Activated CD4-positive, alpha-beta T cell treated with anti-CD3 and anti-CD28 coated beads, Interleukin-2, Interleukin-4, amounts not matched to agents 100 ng/mL and 50 ng/mL, durations not matched to agents 16 hours and 8 hours (primary cell): ENCODE results near the gene ALB.

ENCODE experiments used
- DNase-seq: peaks from one replicate; pipeline ENCODE4 v3.0.0-alpha.2; 2020; ENCODE audit warnings: low spot score

ALB gene

DNA sequence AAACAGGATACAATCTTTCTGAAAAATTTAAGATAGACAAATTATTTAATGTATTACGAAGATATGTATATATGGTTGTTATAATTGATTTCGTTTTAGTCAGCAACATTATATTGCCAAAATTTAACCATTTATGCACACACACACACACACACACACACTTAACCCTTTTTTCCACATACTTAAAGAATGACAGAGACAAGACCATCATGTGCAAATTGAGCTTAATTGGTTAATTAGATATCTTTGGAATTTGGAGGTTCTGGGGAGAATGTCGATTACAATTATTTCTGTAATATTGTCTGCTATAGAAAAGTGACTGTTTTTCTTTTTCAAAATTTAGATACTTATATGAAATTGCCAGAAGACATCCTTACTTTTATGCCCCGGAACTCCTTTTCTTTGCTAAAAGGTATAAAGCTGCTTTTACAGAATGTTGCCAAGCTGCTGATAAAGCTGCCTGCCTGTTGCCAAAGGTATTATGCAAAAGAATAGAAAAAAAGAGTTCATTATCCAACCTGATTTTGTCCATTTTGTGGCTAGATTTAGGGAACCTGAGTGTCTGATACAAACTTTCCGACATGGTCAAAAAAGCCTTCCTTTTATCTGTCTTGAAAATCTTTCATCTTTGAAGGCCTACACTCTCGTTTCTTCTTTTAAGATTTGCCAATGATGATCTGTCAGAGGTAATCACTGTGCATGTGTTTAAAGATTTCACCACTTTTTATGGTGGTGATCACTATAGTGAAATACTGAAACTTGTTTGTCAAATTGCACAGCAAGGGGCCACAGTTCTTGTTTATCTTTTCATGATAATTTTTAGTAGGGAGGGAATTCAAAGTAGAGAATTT, 5.2 kb downstream of the ALB start:
- DNase-seq: no peak

DNA sequence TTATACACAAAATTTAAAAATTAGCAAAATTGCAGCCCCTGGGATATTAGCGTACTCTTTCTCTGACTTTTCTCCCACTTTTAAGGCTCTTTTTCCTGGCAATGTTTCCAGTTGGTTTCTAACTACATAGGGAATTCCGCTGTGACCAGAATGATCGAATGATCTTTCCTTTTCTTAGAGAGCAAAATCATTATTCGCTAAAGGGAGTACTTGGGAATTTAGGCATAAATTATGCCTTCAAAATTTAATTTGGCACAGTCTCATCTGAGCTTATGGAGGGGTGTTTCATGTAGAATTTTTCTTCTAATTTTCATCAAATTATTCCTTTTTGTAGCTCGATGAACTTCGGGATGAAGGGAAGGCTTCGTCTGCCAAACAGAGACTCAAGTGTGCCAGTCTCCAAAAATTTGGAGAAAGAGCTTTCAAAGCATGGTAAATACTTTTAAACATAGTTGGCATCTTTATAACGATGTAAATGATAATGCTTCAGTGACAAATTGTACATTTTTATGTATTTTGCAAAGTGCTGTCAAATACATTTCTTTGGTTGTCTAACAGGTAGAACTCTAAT, 6.0 kb downstream of the ALB start:
- DNase-seq: no peak

DNA sequence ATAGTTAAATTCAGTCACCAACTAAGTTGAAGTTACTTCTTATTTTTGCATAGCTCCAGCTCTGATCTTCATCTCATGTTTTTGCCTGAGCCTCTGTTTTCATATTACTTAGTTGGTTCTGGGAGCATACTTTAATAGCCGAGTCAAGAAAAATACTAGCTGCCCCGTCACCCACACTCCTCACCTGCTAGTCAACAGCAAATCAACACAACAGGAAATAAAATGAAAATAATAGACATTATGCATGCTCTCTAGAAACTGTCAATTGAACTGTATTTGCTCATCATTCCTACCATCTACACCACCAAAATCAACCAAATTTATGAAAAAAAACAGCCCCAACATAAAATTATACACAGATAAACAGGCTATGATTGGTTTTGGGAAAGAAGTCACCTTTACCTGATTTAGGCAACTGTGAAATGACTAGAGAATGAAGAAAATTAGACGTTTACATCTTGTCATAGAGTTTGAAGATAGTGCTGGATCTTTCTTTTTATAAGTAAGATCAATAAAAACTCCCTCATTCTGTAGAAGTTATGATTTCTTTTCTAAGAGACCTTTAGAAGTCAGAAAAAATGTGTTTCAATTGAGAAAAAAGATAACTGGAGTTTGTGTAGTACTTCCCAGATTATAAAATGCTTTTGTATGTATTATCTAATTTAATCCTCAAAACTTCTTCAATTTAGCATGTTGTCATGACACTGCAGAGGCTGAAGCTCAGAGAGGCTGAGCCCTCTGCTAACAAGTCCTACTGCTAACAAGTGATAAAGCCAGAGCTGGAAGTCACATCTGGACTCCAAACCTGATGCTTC, 7.0 kb downstream of the ALB start:
- DNase-seq: no peak

DNA sequence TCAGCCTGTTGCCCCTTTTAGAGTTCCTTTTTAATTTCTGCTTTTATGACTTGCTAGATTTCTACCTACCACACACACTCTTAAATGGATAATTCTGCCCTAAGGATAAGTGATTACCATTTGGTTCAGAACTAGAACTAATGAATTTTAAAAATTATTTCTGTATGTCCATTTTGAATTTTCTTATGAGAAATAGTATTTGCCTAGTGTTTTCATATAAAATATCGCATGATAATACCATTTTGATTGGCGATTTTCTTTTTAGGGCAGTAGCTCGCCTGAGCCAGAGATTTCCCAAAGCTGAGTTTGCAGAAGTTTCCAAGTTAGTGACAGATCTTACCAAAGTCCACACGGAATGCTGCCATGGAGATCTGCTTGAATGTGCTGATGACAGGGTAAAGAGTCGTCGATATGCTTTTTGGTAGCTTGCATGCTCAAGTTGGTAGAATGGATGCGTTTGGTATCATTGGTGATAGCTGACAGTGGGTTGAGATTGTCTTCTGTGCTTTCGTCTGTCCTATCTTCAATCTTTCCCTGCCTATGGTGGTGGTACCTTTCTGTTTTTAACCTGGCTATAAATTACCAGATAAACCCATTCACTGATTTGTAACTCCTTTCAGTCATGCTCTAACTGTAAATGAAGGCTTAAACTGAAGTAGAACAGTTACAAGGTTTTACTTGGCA, 7.8 kb downstream of the ALB start:
- DNase-seq: no peak

DNA sequence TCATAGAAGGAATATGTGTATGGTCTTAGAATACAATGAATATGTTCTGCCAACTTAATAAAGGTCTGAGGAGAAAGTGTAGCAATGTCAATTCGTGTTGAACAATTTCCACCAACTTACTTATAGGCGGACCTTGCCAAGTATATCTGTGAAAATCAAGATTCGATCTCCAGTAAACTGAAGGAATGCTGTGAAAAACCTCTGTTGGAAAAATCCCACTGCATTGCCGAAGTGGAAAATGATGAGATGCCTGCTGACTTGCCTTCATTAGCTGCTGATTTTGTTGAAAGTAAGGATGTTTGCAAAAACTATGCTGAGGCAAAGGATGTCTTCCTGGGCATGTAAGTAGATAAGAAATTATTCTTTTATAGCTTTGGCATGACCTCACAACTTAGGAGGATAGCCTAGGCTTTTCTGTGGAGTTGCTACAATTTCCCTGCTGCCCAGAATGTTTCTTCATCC, 9.2 kb downstream of the ALB start:
- no peak for DNase-seq

DNA sequence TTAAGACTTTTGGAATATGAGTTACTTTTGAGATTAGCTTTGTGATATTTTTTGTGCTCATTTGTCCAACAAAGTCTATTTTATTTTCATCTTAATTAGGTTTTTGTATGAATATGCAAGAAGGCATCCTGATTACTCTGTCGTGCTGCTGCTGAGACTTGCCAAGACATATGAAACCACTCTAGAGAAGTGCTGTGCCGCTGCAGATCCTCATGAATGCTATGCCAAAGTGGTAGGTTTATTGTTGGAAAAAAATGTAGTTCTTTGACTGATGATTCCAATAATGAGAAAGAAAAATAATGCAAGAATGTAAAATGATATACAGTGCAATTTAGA, 10.8 kb downstream of the ALB start:
- no peak for DNase-seq

DNA sequence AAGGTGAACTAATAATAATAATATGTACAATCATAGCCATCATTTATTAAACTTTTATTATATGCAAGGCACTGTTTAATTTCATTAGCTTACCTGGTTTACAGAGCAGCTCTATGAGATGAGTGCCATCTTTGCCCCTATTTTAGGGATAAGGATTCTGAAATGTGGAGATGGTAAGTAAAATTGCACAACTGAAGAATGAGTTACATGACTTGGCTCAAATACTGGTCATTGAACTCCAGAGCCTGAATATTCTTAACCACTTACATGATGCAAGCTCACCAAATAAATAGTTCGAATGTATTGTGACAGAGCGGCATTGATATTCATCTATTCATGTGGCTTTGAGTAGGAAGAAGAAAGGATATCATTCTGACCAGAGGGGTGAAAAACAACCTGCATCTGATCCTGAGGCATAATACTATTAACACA, 11.7 kb downstream of the ALB start:
- no peak for DNase-seq

DNA sequence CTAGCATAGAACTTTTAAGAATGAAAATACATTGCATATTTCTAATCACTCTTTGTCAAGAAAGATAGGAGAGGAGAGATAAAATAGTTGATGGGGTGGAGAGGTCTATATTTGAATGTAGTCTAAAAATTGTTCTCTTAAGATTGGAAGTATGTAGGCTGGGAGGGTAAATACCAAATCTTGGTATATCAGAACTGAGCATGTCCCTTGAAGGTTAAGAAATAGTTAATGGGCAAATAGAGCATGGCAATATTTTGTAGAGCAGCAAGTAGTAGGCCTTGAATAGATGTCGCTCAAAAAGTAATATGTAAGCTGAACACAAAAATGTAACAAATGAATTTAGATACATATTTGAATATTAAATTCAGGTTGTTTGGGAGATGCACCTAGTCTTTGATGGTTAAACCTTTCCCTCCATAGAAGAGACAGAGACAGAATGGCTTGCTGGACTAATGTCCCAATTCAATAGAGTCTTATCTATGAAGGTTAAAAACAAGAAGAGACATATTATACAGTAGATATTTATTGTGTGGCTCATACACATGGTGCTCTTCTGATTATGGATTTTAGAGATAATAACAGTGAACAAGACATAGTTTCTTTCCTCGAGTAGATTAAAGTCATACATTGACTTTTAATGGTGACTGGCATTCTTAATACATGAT, 12.5 kb downstream of the ALB start:
- no peak for DNase-seq

DNA sequence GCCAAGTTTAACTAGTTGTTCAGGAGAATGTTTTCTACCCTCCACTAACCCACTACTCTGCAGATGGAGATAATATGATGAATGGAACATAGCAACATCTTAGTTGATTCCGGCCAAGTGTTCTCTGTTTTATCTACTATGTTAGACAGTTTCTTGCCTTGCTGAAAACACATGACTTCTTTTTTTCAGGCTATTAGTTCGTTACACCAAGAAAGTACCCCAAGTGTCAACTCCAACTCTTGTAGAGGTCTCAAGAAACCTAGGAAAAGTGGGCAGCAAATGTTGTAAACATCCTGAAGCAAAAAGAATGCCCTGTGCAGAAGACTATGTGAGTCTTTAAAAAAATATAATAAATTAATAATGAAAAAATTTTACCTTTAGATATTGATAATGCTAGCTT, 13.3 kb downstream of the ALB start:
- no peak for DNase-seq

DNA sequence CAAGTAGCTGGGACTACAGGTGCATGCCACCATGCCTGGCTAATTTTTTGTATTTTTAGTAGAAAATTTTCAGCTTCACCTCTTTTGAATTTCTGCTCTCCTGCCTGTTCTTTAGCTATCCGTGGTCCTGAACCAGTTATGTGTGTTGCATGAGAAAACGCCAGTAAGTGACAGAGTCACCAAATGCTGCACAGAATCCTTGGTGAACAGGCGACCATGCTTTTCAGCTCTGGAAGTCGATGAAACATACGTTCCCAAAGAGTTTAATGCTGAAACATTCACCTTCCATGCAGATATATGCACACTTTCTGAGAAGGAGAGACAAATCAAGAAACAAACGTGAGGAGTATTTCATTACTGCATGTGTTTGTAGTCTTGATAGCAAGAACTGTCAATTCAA, 13.9 kb downstream of the ALB start:
- no peak for DNase-seq

DNA sequence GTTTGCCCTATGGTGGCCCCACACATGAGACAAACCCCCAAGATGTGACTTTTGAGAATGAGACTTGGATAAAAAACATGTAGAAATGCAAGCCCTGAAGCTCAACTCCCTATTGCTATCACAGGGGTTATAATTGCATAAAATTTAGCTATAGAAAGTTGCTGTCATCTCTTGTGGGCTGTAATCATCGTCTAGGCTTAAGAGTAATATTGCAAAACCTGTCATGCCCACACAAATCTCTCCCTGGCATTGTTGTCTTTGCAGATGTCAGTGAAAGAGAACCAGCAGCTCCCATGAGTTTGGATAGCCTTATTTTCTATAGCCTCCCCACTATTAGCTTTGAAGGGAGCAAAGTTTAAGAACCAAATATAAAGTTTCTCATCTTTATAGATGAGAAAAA, 14.6 kb downstream of the ALB start:
- no peak for DNase-seq

DNA sequence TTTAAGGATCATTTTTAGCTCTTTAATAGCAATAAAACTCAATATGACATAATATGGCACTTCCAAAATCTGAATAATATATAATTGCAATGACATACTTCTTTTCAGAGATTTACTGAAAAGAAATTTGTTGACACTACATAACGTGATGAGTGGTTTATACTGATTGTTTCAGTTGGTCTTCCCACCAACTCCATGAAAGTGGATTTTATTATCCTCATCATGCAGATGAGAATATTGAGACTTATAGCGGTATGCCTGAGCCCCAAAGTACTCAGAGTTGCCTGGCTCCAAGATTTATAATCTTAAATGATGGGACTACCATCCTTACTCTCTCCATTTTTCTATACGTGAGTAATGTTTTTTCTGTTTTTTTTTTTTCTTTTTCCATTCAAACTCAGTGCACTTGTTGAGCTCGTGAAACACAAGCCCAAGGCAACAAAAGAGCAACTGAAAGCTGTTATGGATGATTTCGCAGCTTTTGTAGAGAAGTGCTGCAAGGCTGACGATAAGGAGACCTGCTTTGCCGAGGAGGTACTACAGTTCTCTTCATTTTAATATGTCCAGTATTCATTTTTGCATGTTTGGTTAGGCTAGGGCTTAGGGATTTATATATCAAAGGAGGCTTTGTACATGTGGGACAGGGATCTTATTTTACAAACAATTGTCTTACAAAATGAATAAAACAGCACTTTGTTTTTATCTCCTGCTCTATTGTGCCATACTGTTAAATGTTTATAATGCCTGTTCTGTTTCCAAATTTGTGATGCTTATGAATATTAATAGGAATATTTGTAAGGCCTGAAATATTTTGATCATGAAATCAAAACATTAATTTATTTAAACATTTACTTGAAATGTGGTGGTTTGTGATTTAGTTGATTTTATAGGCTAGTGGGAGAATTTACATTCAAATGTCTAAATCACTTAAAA, 15.3 kb downstream of the ALB start:
- DNase-seq: no peak

DNA sequence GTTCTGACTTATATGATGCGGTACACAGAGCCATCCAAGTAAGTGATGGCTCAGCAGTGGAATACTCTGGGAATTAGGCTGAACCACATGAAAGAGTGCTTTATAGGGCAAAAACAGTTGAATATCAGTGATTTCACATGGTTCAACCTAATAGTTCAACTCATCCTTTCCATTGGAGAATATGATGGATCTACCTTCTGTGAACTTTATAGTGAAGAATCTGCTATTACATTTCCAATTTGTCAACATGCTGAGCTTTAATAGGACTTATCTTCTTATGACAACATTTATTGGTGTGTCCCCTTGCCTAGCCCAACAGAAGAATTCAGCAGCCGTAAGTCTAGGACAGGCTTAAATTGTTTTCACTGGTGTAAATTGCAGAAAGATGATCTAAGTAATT, 16.5 kb downstream of the ALB start:
- no peak for DNase-seq

DNA sequence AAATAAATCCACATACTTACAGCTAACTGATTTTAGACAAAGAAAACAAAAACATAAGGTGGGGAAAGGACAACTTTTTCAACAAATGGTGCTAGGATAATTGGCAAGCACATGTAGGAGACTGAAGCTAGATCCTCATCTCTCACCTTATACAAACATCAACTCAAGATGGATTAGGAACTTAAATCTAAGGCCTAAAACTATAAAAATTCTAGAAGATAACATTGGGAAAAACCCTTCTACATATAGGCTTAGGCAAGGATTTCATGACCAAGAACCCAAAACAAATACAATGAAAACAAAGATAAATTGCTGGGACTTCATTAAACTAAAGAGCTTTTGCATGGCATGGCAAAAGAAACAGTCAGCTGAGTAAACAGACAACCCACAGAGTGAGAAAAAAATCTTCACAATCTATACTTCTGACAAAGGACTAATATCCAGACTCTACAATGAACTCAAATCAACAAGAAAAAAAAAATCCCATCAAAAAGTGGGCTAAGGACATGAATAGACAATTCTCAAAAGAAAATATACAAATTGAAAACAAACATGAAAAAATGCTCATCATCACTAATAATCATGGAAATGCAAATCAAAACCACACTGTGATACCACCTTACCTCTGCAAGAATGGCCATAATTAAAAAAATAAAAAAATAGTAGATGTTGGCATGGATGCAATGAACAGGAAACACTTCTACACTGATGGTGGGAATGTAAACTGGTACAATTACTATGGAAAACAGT, 17.8 kb downstream of the ALB start:
- DNase-seq: no peak

DNA sequence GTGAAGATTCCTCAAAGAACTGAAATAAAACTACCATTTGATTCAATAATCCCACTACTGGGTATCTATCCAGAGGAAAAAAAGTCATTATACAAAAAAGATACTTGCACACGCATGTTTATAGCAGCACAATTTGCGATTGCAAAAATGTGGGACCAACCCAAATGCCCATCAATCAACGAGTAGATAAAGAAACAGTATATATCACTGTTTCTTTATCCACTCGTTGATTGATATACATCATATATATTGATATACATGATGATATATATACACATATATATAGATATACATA, 18.3 kb downstream of the ALB start:
- no peak for DNase-seq

DNA sequence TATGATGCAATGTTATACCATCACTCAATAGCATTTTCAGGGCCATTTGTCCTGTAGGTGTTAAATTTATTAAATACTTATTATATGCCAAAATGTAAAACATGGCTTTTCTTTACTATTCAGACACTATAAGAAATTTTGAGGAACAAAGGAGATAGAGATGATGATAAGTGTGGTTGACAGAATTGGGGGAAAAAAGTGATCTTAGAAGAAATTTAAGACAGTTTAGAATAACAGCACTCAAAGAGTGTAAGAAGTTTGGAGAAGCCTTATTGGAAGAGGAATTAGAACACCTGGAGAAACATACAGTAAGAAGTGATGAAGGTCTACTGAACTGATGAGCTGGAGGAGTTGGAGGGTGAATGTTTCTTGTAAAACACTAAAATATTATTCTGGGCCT, 19.1 kb downstream of the ALB start:
- DNase-seq: no peak

DNA sequence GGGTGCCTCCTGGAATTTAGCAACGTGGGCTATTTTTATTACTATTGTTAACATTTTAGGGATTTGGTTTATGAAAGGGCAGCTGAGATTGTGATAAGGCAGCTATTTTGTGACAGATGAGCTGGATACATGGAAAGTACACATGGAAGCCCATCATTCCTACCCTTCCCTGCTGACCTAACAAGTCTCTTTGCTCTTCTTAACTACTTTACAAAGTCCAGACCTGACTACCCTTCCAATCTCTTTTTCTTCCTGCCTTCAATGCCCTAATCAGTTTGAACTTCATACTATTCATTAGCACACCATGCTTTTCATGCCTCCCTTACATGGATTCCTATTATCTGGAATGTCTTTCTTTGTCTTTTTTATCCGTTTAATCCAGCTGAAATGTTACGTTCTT, 22.6 kb downstream of the ALB start:
- DNase-seq: no peak

DNA sequence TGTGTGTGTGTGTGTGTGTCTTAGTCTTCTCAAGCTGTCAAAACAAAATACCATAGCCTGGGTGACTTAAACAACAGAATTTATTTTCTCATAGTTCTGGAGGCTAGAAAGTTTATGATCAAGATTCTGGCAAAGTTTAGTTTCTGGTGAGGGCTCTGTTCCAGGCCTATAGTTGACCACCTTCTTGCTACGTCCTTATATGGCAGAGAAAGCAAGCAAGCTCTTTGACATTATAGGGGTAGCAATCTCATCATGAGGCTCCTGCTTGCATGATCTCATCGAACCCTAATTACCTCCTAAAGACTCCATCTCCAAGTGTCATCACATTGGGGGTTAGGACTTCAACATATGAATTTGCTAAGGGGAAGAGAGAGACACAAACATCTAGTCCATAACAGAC, 25.0 kb downstream of the ALB start:
- DNase-seq: no peak

DNA sequence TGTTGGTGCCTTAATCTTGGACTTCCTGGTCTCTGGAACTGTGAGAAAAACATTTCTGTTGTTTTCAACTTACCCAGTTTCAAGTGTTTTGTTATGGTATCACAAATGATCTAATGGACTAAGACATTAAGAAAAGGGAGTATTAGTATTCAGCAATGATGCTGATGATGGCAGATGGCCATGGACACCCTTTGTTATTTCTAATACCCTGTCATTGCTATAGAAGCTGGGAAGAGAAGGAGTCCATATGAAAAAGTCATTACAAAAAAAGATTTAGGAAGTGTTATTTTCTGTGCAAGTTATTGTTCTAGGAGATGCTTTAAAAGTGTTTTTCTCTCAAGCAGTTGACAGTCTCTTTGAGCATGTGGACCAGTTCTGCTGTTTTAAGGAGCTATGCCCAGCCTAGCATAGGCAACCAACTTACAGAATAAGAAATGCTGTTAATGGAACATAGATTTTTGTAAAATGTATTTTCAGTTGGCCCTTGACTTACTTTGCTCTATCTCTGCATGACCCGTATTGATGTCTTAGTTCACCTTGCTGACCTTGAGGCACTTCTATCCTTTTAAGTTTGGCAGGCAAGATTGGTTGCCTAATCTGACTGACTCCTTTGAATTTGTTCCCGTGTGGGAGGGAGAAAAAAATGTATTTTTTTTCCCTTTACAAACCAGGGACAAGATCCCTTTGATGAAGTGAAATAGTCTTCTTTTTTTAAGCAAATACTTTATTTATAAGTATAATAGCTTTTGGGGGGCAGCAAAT, 25.9 kb downstream of the ALB start:
- DNase-seq: no peak

DNA sequence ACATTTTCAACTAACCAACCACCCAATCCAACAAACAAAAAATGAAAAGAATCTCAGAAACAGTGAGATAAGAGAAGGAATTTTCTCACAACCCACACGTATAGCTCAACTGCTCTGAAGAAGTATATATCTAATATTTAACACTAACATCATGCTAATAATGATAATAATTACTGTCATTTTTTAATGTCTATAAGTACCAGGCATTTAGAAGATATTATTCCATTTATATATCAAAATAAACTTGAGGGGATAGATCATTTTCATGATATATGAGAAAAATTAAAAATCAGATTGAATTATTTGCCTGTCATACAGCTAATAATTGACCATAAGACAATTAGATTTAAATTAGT, 27.7 kb downstream of the ALB start:
- DNase-seq: no peak
